Mesendoderm (in vitro differentiated cells): ENCODE measurements around the gene ITGA6.

ENCODE experiments used
- DNase-seq: peaks from one replicate; pipeline ENCODE4 v3.0.0; 2013
- H2AK5ac ChIP-seq: 2 replicates; pipeline ENCODE4 v1.6.1; 2013; ENCODE audit warnings: low read length, inconsistent platforms
- H2BK120ac ChIP-seq: 2 replicates; pipeline ENCODE4 v1.6.1; 2013; ENCODE audit warnings: low read depth, mild to moderate bottlenecking, low read length, moderate library complexity, mixed read lengths
- H2BK15ac ChIP-seq: replicated peaks from 2 replicates; pipeline ENCODE4 v1.6.1; 2013; ENCODE audit warnings: low read depth, mild to moderate bottlenecking, moderate library complexity
- H2BK5ac ChIP-seq: 2 replicates; pipeline ENCODE4 v1.6.1; 2013; ENCODE audit warnings: low read length, inconsistent platforms
- H3K18ac ChIP-seq: 2 replicates; pipeline ENCODE4 v1.6.1; 2013; ENCODE audit warnings: mild to moderate bottlenecking, low read length, mixed read lengths
- H3K23ac ChIP-seq: one replicate; pipeline ENCODE4 v1.6.1; 2013; ENCODE audit warnings: low read length
- H3K27ac ChIP-seq: 2 replicates; pipeline ENCODE4 v1.5.1; 2013; ENCODE audit warnings: low read depth, mild to moderate bottlenecking, inconsistent platforms, low read length, moderate library complexity
- H3K27me3 ChIP-seq: 2 replicates; pipeline ENCODE4 v1.6.1; 2013; ENCODE audit warnings: low read length, control low read depth, mild to moderate bottlenecking, inconsistent platforms; ENCODE audit not compliant: insufficient read depth, poor library complexity
- H3K36me3 ChIP-seq: 2 replicates; pipeline ENCODE4 v1.6.1; 2013; ENCODE audit warnings: low read length, inconsistent platforms; ENCODE audit not compliant: control insufficient read depth, insufficient read depth
- H3K4ac ChIP-seq: one replicate; pipeline ENCODE4 v1.6.1; 2013; ENCODE audit warnings: low read depth, mild to moderate bottlenecking, low read length, moderate library complexity
- H3K4me1 ChIP-seq: 2 replicates; pipeline ENCODE4 v1.6.1; 2013; ENCODE audit warnings: low read depth, low read length, inconsistent platforms; ENCODE audit not compliant: control insufficient read depth
- H3K4me2 ChIP-seq: 2 replicates; pipeline ENCODE4 v1.6.1; 2013; ENCODE audit warnings: low read length
- H3K4me3 ChIP-seq: 2 replicates; pipeline ENCODE4 v1.5.1; 2013; ENCODE audit warnings: mild to moderate bottlenecking, low read length
- H3K56ac ChIP-seq: one replicate; pipeline ENCODE4 v1.6.1; 2013; ENCODE audit warnings: low read length
- H3K79me1 ChIP-seq: 2 replicates; pipeline ENCODE4 v1.6.1; 2013; ENCODE audit warnings: low read length, inconsistent platforms
- H3K79me2 ChIP-seq: 2 replicates; pipeline ENCODE4 v1.6.1; 2013; ENCODE audit warnings: mild to moderate bottlenecking, low read length; ENCODE audit not compliant: control insufficient read depth, insufficient read depth
- H3K9ac ChIP-seq: 2 replicates; pipeline ENCODE4 v1.6.1; 2013; ENCODE audit warnings: low read length, inconsistent platforms
- H4K5ac ChIP-seq: one replicate; pipeline ENCODE4 v1.6.1; 2013; ENCODE audit warnings: low read length
- H4K8ac ChIP-seq: one replicate; pipeline ENCODE4 v1.6.1; 2013; ENCODE audit warnings: low read depth, mild to moderate bottlenecking, control low read depth, low read length, moderate library complexity
- WGBS: extraction: QIAGEN DNeasy Blood & Tissue Kit; methylation state at CpG from one replicate; pipeline ENCODE4 v1.1.7; 2013; ENCODE audit warnings: low lambda C conversion rate, missing lambda C conversion rate; ENCODE audit not compliant: insufficient coverage; ENCODE audit errors: extremely low coverage; 5-methylcytosine and 5-hydroxymethylcytosine counted together

Gene ITGA6

DNA sequence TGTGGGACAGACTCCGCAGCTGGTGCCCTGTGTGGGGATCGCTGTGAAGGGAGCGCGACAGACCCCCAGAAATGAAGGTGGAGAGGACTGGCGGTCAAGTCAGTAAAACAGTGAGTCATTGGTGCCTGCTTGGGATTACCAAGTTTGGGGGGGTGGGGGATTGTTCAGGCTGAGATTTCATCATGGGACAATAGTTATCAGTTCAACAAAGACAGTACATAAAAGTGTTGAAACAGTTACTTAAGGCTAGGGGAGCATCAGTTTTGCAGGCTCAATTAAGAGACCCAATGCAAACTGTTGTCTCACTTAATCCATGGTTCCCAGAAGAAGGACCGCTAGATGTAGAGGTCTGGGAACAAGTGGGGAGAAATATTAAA, 86.1 kb downstream of the ITGA6 start:
- Histone ChIP-seq H3K9ac (no peak overlapping the region), H3K79me1 (no peaks in the 10 kb centered on the region), H3K4ac (no peak overlapping the region), H3K4me2 (no peak overlapping the region), H4K5ac (no peak overlapping the region), H2AK5ac (no peak overlapping the region), H3K18ac (no peak overlapping the region), H3K56ac (no peak overlapping the region), H3K27me3 (no peaks in the 10 kb centered on the region), H2BK5ac (no peak overlapping the region), H2BK120ac (no peak overlapping the region), H3K4me1 (no peaks in the 10 kb centered on the region), H2BK15ac (no peak overlapping the region), H3K79me2 (no peaks in the 10 kb centered on the region), H3K27ac (no peak overlapping the region), H3K23ac (no peak overlapping the region), H4K8ac (no peak overlapping the region), H3K4me3 (no peak overlapping the region), H3K36me3 (no peaks in the 10 kb centered on the region)
- DNase-seq: no peak
- WGBS: no CpG with 5 or more reads among the region's 6 CpGs

DNA sequence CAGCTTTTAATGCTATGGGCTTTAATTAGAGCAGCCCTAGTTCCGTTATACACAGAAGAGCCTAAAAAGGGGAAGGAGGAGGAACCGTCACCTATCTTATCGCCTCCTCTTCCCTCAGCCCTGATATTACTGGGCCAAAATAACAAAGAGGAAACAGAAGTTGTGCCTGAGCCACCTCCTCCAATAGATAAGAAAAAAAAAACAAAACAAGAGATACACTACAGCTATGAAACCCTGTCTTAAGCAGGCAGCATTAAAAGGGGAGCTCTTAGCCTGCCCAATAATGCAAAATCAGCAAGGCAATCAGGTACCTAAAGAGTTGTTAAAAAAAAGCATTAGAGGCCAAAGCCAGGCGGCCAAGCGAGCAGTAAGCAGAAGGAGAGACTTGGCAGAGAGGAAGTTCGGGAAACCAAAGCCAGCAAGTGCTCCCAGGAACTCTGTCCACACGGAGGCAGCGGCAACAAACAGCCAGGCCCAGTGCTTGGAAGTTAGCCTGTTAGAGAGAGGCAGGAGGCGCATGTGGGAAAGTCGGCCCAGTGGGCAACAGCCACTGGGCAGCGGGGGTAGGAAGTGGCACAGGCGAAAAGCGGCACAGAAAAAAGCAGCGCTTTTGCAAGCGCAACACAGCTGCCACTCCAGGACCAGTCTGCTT, 86.7 kb downstream of the ITGA6 start:
- H3K79me2 ChIP-seq: no peaks in the 10 kb centered on the region
- no peak overlapping the region for H2BK120ac ChIP-seq
- H2BK5ac ChIP-seq: no peak overlapping the region
- H3K56ac ChIP-seq: no peak overlapping the region
- no peaks in the 10 kb centered on the region for H3K27me3 ChIP-seq
- no peak overlapping the region for H2BK15ac ChIP-seq
- no peaks in the 10 kb centered on the region for H3K79me1 ChIP-seq
- no peak overlapping the region for H4K5ac ChIP-seq
- H3K4me1 ChIP-seq: no peaks in the 10 kb centered on the region
- H3K18ac ChIP-seq: no peak overlapping the region
- H3K9ac ChIP-seq: no peak overlapping the region
- no peak overlapping the region for H3K4ac ChIP-seq
- DNase-seq: no peak
- no peak overlapping the region for H2AK5ac ChIP-seq
- no peak overlapping the region for H3K4me2 ChIP-seq
- no peak overlapping the region for H3K23ac ChIP-seq
- no peak overlapping the region for H3K4me3 ChIP-seq
- WGBS: no CpG with 5 or more reads among the region's 15 CpGs
- no peak overlapping the region for H4K8ac ChIP-seq
- H3K27ac ChIP-seq: no peak overlapping the region
- no peaks in the 10 kb centered on the region for H3K36me3 ChIP-seq

DNA sequence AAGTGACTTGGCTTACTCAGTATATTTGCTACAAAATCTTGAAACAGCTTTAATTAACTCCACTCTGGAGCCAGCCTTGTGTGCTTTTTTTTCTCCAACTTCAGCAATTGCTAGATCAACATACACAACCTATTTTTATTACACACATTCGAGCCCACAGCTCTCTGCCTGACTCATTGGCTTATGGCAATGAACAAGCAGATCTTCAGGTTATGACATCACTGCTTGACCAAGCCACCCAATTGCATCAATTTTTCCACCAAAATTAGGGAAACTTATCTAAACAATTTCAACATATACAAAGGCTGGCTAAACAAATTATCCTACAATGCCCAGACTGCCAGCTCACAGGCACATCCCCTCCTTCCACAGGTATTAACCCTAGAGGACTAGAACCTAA, 88.9 kb downstream of the ITGA6 start:
- Histone ChIP-seq H4K8ac (no peak overlapping the region), H4K5ac (no peak overlapping the region), H3K79me1 (no peaks in the 10 kb centered on the region), H3K56ac (no peak overlapping the region), H3K4ac (no peak overlapping the region), H3K9ac (no peak overlapping the region), H3K4me1 (no peaks in the 10 kb centered on the region), H3K79me2 (no peaks in the 10 kb centered on the region), H2BK5ac (no peak overlapping the region), H2BK120ac (no peak overlapping the region), H3K36me3 (no peaks in the 10 kb centered on the region), H3K18ac (no peak overlapping the region), H3K27ac (no peak overlapping the region), H2AK5ac (no peak overlapping the region), H3K27me3 (no peaks in the 10 kb centered on the region), H2BK15ac (no peak overlapping the region), H3K23ac (no peak overlapping the region), H3K4me2 (no peak overlapping the region), H3K4me3 (no peak overlapping the region)
- no CpG with 5 or more reads among the region's 1 CpG for WGBS
- DNase-seq: no peak

- no peaks in the 10 kb centered on the region for H3K79me2 ChIP-seq
- no peak overlapping the region for H3K23ac ChIP-seq
- H2AK5ac ChIP-seq: no peak overlapping the region
- DNase-seq: no peak
- no peak overlapping the region for H2BK5ac ChIP-seq
- H3K9ac ChIP-seq: no peak overlapping the region
- H3K27me3 ChIP-seq: no peaks in the 10 kb centered on the region
- no peak overlapping the region for H4K5ac ChIP-seq
- H3K56ac ChIP-seq: no peak overlapping the region
- no peak overlapping the region for H2BK120ac ChIP-seq
- H3K4ac ChIP-seq: no peak overlapping the region
- no peak overlapping the region for H2BK15ac ChIP-seq
- no peaks in the 10 kb centered on the region for H3K36me3 ChIP-seq
- H3K18ac ChIP-seq: no peak overlapping the region
- H3K4me2 ChIP-seq: no peak overlapping the region
- no peak overlapping the region for H4K8ac ChIP-seq
- H3K4me1 ChIP-seq: no peaks in the 10 kb centered on the region
- H3K4me3 ChIP-seq: no peak overlapping the region
- H3K79me1 ChIP-seq: no peaks in the 10 kb centered on the region
- no peak overlapping the region for H3K27ac ChIP-seq
Observed at GRCh38 chr2:172518995-172519394, 91.6 kb downstream of the ITGA6 start.

GRCh38 chr2:172525601-172526000, 98.2 kb downstream of the ITGA6 start:
- Histone ChIP-seq H3K23ac (no peak overlapping the region), H3K79me2 (no peaks in the 10 kb centered on the region), H3K18ac (no peak overlapping the region), H3K9ac (no peak overlapping the region), H4K8ac (no peak overlapping the region), H3K36me3 (no peaks in the 10 kb centered on the region), H3K4me3 (no peak overlapping the region), H4K5ac (no peak overlapping the region), H3K4me2 (no peak overlapping the region), H2BK5ac (no peak overlapping the region), H3K27me3 (no peaks in the 10 kb centered on the region), H3K79me1 (no peaks in the 10 kb centered on the region), H3K4ac (no peak overlapping the region), H2AK5ac (no peak overlapping the region), H3K27ac (no peak overlapping the region), H3K4me1 (no peaks in the 10 kb centered on the region), H2BK120ac (no peak overlapping the region), H3K56ac (no peak overlapping the region), H2BK15ac (no peak overlapping the region)
- no CpG with 5 or more reads among the region's 4 CpGs for WGBS
- DNase-seq: peak; percentile 51

DNA sequence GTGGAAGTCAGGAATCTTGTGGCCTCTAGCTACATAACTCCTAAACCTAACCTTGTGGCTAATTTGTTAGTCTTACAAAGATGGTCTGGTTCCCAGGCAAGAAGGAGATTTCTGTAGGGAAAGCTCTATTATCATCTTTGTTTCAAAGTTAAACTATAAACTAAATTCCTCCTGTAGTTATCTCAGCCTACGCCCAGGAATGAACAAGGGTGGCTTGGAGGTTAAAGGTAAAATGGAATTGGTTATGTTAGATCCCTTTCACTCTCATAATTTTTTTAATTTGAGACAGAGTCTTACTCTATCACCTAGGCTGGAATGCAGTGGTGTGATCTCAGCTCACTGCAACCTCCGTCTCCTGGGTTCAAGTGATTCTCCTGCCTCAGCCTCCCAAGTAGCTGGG, 103.9 kb downstream of the ITGA6 start:
- Histone ChIP-seq H3K56ac (no peak overlapping the region), H3K27ac (no peak overlapping the region), H3K4me1 (no peaks in the 10 kb centered on the region), H2BK120ac (no peak overlapping the region), H3K4me3 (no peak overlapping the region), H4K8ac (no peak overlapping the region), H3K18ac (no peak overlapping the region), H3K4ac (no peak overlapping the region), H4K5ac (no peak overlapping the region), H3K79me2 (no peaks in the 10 kb centered on the region), H3K23ac (no peak overlapping the region), H3K36me3 (no peaks in the 10 kb centered on the region), H3K27me3 (no peaks in the 10 kb centered on the region), H2BK5ac (no peak overlapping the region), H2AK5ac (no peak overlapping the region), H2BK15ac (no peak overlapping the region), H3K9ac (no peak overlapping the region), H3K79me1 (no peaks in the 10 kb centered on the region), H3K4me2 (no peak overlapping the region)
- no peak for DNase-seq
- WGBS: no CpG with 5 or more reads among the region's 2 CpGs
